Measurements from ENCODE around the gene MON2. TPM values are rescaled to one million over a fixed set of nuclear protein-coding genes. Genes with fewer than 3 reads are reported as not detected.

MON2 gene
- total and polyA plus RNA-seq, 2 of the 8 experiments (the other 6 are each of a cell fraction or from before 2014, with no cell fraction given) = 3.8 to 21.8 TPM

- TF ChIP-seq USF2 (IDR thresholded peaks at IDR 0.05; ENCODE audit: low read length) = no peak
- TF ChIP-seq JUND (IDR thresholded peaks at IDR 0.05; ENCODE audit: low read length) = no peak
- TF ChIP-seq POLR2AphosphoS5 (IDR thresholded peaks at IDR 0.05; ENCODE audit: low read depth, low read length) = peak; percentile 87
- TF ChIP-seq BRCA1 (IDR thresholded peaks at IDR 0.05; ENCODE audit: low read depth, low read length) = no peak
- no peak for TF ChIP-seq YY1 (IDR thresholded peaks at IDR 0.05; ENCODE audit: low read depth, low read length)
- peak; percentile 32; the same call in 1 of the 2 replicates for TF ChIP-seq TBP (IDR thresholded peaks at IDR 0.05; ENCODE audit: low read depth, low read length)
- TF ChIP-seq ASH2L (IDR thresholded peaks at IDR 0.05; ENCODE audit: low read length) = no peak
- TF ChIP-seq EZH2 (IDR thresholded peaks at IDR 0.05; ENCODE audit: low read depth, low read length, severe bottlenecking) = no peak
- peak; percentile 20 to 40; a peak in 1 of 4 replicates for TF ChIP-seq SIN3A (conservative IDR thresholded peaks at IDR 0.05 in 1 of 2, IDR thresholded peaks at IDR 0.05 in 1 of 2; ENCODE audit: low read depth in 1 of 2, low read length in 2 of 2)
These were observed 136.6 kb downstream of the MON2 start (continued) for GRCh38 chr12:62603061-62603810.
